ENCODE data around the gene COG5. TPM values are rescaled to one million over a fixed set of nuclear protein-coding genes. Genes with fewer than 3 reads are reported as not detected.

The COG5 gene
- total and polyA plus RNA-seq, 3 donors from 2014 or later, result 27.1 to 76.1 (median 70.6) TPM

GRCh38 chr7:107430057-107430456 lies 133.7 kb downstream of the COG5 start:
- no peaks in the 10 kb centered on the region for H3K4me1 ChIP-seq
- no peak for DNase-seq
- no peaks in the 10 kb centered on the region for H3K9me3 ChIP-seq
- TF ChIP-seq, protein P1, sequence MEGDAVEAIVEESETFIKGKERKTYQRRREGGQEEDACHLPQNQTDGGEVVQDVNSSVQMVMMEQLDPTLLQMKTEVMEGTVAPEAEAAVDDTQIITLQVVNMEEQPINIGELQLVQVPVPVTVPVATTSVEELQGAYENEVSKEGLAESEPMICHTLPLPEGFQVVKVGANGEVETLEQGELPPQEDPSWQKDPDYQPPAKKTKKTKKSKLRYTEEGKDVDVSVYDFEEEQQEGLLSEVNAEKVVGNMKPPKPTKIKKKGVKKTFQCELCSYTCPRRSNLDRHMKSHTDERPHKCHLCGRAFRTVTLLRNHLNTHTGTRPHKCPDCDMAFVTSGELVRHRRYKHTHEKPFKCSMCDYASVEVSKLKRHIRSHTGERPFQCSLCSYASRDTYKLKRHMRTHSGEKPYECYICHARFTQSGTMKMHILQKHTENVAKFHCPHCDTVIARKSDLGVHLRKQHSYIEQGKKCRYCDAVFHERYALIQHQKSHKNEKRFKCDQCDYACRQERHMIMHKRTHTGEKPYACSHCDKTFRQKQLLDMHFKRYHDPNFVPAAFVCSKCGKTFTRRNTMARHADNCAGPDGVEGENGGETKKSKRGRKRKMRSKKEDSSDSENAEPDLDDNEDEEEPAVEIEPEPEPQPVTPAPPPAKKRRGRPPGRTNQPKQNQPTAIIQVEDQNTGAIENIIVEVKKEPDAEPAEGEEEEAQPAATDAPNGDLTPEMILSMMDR (IDR thresholded peaks at IDR 0.05), result no peak
- no peak for TF ChIP-seq POLR2A (IDR thresholded peaks at IDR 0.05)
- no peaks in the 10 kb centered on the region for H3K27me3 ChIP-seq
- intact Hi-C loops (cut with DNase I; ENCODE audit: low total_unique reads), result no loop called here
- no peaks in the 10 kb centered on the region for H3K36me3 ChIP-seq (ENCODE audit: low read depth, missing control alignments)
- no peak overlapping the region for H3K27ac ChIP-seq
- H3K4me3 ChIP-seq, result no peak overlapping the region

DNA sequence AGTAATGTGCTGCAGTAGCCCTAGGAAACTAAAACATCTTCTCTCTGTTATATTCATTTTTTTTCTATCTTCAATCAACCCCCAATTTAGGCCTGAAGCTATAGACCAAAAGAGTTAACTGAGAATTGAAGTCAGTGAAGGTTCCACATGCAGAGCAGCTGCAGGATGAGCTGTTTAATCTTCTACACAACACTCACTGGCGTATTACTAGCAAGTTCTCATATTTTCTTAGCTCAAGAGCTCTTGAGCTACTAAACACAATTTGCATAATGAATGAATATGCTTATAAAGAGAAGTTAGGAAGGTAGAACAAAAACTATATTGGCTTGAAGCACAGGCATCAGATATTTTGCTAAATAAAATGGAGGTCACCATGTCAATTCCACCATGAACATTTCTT lies 135.1 kb downstream of the COG5 start:
- intact Hi-C loops (cut with DNase I; ENCODE audit: low total_unique reads), result no loop called here
- no peaks in the 10 kb centered on the region for H3K36me3 ChIP-seq (ENCODE audit: low read depth, missing control alignments)
- no peak overlapping the region for H3K27ac ChIP-seq
- no peak for TF ChIP-seq POLR2A (IDR thresholded peaks at IDR 0.05)
- TF ChIP-seq, protein P1 (IDR thresholded peaks at IDR 0.05), result no peak
- no peaks in the 10 kb centered on the region for H3K9me3 ChIP-seq
- no peaks in the 10 kb centered on the region for H3K4me1 ChIP-seq
- WGBS, 2 donors, result 93 to 94% methylated on average over 1 of the region's 1 CpG
- no peak overlapping the region for H3K4me3 ChIP-seq
- no peak for DNase-seq
- no peaks in the 10 kb centered on the region for H3K27me3 ChIP-seq

- Histone ChIP-seq H3K27ac (no peak overlapping the region), H3K27me3 (no peaks in the 10 kb centered on the region), H3K36me3 (ENCODE audit: low read depth, missing control alignments) (no peaks in the 10 kb centered on the region), H3K4me1 (no peaks in the 10 kb centered on the region), H3K4me3 (no peak overlapping the region), H3K9me3 (no peaks in the 10 kb centered on the region)
- intact Hi-C loops (cut with DNase I; ENCODE audit: low total_unique reads), result no loop called here
- DNase-seq, result no peak
- WGBS, 2 donors, result 92 to 98% methylated on average over 5 of the region's 5 CpGs
- no peak for TF ChIP-seq POLR2A (IDR thresholded peaks at IDR 0.05)
- TF ChIP-seq, protein P1 (IDR thresholded peaks at IDR 0.05), result no peak
Measured at GRCh38 chr7:107427462-107427861, 136.3 kb downstream of the COG5 start.

- Histone ChIP-seq H3K27me3 (no peaks in the 10 kb centered on the region), H3K27ac (no peak overlapping the region), H3K36me3 (ENCODE audit: low read depth, missing control alignments) (no peaks in the 10 kb centered on the region), H3K4me1 (no peaks in the 10 kb centered on the region), H3K4me3 (no peak overlapping the region), H3K9me3 (no peaks in the 10 kb centered on the region)
- TF ChIP-seq POLR2A (IDR thresholded peaks at IDR 0.05), result no peak
- TF ChIP-seq, protein P1 (IDR thresholded peaks at IDR 0.05), result no peak
- 96 to 100% methylated on average over 1 of the region's 1 CpG for WGBS, 2 donors
- intact Hi-C loops (cut with DNase I; ENCODE audit: low total_unique reads), result no loop called here
- no peak for DNase-seq
Measured at GRCh38 chr7:107414198-107414597, 149.5 kb downstream of the COG5 start.

DNA sequence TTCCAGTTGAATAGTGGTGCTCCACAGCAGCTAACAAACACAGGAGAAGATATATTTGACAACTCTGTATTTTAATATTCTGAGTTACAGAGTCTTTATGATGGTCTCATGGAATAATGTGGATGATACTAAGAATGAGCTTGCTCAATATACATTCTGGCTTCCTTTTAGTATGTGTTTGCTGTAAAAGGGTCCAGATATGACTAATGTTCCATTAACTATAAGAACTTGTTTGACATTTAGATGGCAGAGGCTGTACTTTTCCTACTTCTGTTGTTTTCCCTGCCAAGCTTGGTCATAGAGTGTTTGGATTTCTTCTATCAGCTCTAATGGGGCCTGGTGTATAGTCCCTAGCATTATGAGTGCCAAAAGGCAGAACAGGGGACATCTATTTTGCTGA lies 155.4 kb downstream of the COG5 start:
- Histone ChIP-seq H3K27ac (no peak overlapping the region), H3K36me3 (ENCODE audit: low read depth, missing control alignments) (no peaks in the 10 kb centered on the region), H3K9me3 (no peaks in the 10 kb centered on the region), H3K4me1 (no peaks in the 10 kb centered on the region), H3K27me3 (no peaks in the 10 kb centered on the region), H3K4me3 (no peak overlapping the region)
- DNase-seq, result no peak
- no peak for TF ChIP-seq POLR2A (IDR thresholded peaks at IDR 0.05)
- TF ChIP-seq, protein P1 (IDR thresholded peaks at IDR 0.05), result no peak
- intact Hi-C loops (cut with DNase I; ENCODE audit: low total_unique reads), result no loop called here
